ENCODE measurements around the gene MAGI1. TPM values are rescaled to one million over a fixed set of nuclear protein-coding genes. Genes with fewer than 3 reads are reported as not detected.

Gene MAGI1
- total RNA-seq, 3 donors from 2014 or later: 22.1 to 94.4 (median 70.5) TPM

DNA sequence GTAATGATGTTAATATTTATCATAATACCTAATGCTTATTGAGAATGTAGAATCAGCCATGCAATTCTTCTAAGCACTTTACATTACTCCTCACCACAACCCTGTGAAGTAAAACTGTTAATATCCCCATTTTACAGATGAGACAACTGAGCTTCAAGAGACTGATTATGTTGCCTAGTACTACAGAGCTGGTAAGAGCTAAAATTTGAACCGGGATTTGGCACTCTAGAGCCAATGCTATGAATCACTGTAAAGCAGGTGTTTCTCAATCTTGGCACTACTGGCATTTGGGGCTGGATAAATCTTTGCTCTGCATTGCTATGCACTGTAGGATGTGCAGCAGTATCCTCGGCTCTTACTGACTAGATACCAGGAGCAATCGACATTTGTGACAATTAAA is 367.7 kb downstream of the MAGI1 start:
- no peaks in the 10 kb centered on the region for H3K4me1 ChIP-seq
- H3K9me3 ChIP-seq: no peaks in the 10 kb centered on the region
- H3K27ac ChIP-seq: no peak overlapping the region
- intact Hi-C loops (cut with DNase I; ENCODE audit: low total_unique reads): no loop called here
- H3K36me3 ChIP-seq: no peaks in the 10 kb centered on the region
- TF ChIP-seq, protein P1, sequence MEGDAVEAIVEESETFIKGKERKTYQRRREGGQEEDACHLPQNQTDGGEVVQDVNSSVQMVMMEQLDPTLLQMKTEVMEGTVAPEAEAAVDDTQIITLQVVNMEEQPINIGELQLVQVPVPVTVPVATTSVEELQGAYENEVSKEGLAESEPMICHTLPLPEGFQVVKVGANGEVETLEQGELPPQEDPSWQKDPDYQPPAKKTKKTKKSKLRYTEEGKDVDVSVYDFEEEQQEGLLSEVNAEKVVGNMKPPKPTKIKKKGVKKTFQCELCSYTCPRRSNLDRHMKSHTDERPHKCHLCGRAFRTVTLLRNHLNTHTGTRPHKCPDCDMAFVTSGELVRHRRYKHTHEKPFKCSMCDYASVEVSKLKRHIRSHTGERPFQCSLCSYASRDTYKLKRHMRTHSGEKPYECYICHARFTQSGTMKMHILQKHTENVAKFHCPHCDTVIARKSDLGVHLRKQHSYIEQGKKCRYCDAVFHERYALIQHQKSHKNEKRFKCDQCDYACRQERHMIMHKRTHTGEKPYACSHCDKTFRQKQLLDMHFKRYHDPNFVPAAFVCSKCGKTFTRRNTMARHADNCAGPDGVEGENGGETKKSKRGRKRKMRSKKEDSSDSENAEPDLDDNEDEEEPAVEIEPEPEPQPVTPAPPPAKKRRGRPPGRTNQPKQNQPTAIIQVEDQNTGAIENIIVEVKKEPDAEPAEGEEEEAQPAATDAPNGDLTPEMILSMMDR (IDR thresholded peaks at IDR 0.05): no peak
- TF ChIP-seq POLR2AphosphoS5 (IDR thresholded peaks at IDR 0.05) (no peak), POLR2A (IDR thresholded peaks at IDR 0.05) (no peak)
- no peak overlapping the region for H3K4me3 ChIP-seq
- DNase-seq (ENCODE audit: low spot score in 2 of 2): no peak
- no peaks in the 10 kb centered on the region for H3K27me3 ChIP-seq

DNA sequence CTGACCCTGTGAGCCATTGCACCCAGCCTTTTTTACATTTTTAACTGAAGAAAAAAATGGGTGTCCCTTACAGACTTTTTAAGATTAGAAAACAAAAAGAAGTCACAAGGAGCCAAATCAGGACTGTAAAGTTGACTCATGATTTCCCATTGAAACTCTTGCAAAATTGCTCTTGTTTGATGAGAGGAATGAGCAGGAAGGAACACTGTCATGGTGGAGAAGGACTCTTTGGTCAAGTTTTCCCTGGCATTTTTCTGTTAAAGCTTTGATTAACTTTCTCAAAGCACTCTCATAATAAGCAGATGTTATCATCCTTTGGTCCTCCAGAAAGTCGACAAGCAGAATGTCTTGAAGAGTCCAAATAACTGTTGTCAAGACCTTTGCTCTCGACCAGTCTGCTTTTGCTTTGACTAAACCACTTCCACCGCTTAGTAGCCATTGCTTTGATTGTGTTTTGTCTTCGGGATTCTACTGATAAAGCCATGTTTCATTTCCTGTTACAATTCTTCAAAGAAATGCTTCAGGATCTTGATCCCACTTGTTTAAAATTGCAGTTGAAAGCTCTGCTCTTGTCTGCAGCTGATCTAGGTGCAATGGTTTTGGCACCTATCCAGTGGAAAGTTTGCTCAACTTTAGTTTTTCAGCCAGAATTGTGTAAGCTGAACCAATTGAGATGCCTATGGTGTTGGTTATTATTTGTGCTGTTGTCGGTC is 369.4 kb downstream of the MAGI1 start:
- DNase-seq (ENCODE audit: low spot score in 2 of 2): no peak
- no peaks in the 10 kb centered on the region for H3K27me3 ChIP-seq
- H3K9me3 ChIP-seq: no peaks in the 10 kb centered on the region
- no peaks in the 10 kb centered on the region for H3K36me3 ChIP-seq
- no peak overlapping the region for H3K4me3 ChIP-seq
- intact Hi-C loops (cut with DNase I; ENCODE audit: low total_unique reads): no loop called here
- TF ChIP-seq, protein P1 (IDR thresholded peaks at IDR 0.05): no peak
- TF ChIP-seq POLR2A (IDR thresholded peaks at IDR 0.05): no peak
- TF ChIP-seq POLR2AphosphoS5 (IDR thresholded peaks at IDR 0.05): no peak
- H3K27ac ChIP-seq: no peak overlapping the region
- H3K4me1 ChIP-seq: no peaks in the 10 kb centered on the region

DNA sequence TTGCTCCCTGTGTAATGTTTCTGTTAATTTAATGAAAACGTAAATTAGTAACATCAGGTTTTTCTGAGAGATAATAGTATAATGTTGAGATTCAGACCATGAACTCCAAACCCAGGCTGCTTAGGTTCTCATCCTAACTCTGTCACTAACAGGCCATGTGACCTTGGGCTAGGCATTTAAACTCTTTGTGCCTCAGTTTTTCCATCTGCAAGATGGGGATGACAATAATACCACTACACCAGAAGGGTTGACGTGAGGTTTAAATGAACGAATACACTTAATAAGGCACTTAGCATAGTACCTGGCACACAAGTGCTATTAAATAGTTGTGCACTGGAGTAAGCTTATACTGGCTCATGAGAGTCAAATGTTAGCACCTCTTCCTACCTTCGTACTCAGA is 370.8 kb downstream of the MAGI1 start:
- Histone ChIP-seq H3K4me1 (no peaks in the 10 kb centered on the region), H3K27me3 (no peaks in the 10 kb centered on the region), H3K4me3 (no peak overlapping the region), H3K36me3 (no peaks in the 10 kb centered on the region), H3K9me3 (no peaks in the 10 kb centered on the region), H3K27ac (no peak overlapping the region)
- no peak for DNase-seq (ENCODE audit: low spot score in 2 of 2)
- TF ChIP-seq POLR2AphosphoS5 (IDR thresholded peaks at IDR 0.05) (no peak), POLR2A (IDR thresholded peaks at IDR 0.05) (no peak)
- TF ChIP-seq, protein P1 (IDR thresholded peaks at IDR 0.05): no peak
- intact Hi-C loops (cut with DNase I; ENCODE audit: low total_unique reads): no loop called here

DNA sequence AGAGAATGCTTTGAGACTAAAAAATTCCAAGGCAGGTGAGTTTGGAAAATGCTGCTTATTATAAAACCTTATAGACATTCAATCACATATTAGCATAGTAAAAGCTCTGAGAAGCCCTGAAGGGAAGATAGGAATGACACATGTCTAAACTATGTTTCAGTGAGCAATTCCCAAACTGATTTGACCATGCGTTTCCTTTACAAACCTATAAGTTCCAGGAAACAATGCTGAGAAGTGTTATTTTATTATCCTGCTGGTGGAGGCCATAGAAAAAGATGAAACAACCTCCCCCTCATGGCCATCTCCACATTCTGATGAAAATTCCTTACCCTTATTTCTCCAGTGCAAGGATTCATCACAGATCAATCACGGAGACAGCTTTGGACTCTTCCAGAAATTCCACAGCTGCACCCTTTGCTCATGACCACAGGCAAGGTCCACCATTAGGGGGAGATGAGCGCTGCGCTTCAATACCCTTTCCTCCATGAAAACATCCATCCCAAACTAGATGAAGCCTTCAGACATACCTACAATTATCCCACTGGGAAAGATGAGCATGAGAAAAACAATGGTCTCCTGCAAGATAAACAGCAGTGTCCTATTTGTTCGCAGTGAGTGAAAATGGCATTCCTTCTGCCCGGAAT is 372.1 kb downstream of the MAGI1 start:
- no peak for TF ChIP-seq POLR2AphosphoS5 (IDR thresholded peaks at IDR 0.05)
- no peak for TF ChIP-seq POLR2A (IDR thresholded peaks at IDR 0.05)
- TF ChIP-seq, protein P1 (IDR thresholded peaks at IDR 0.05): no peak
- Histone ChIP-seq H3K27me3 (no peaks in the 10 kb centered on the region), H3K27ac (no peak overlapping the region), H3K4me3 (no peak overlapping the region), H3K9me3 (no peaks in the 10 kb centered on the region), H3K4me1 (no peaks in the 10 kb centered on the region), H3K36me3 (no peaks in the 10 kb centered on the region)
- intact Hi-C loops (cut with DNase I; ENCODE audit: low total_unique reads): no loop called here
- no peak for DNase-seq (ENCODE audit: low spot score in 2 of 2)

DNA sequence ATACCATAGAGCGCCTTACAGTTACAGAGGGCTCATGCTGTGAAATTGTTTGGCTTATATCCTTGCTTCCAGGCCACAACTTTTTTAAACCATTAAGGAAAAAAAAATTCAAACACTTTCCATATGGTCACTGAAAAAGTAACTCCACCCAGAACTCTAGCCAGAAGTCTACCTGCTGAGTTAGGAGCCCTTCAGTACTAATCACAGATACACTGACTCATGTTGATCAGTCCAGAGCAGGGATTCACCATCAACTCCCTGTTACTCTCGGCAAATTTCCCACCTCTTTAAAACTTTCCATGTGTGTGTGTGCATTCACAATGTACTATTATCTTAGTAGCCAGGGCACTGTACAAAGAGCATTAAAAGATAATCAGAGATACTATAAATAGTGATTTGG is 372.8 kb downstream of the MAGI1 start:
- H3K36me3 ChIP-seq: no peaks in the 10 kb centered on the region
- H3K4me3 ChIP-seq: no peak overlapping the region
- no peak for DNase-seq (ENCODE audit: low spot score in 2 of 2)
- no peaks in the 10 kb centered on the region for H3K9me3 ChIP-seq
- no peak overlapping the region for H3K27ac ChIP-seq
- H3K4me1 ChIP-seq: no peaks in the 10 kb centered on the region
- intact Hi-C loops (cut with DNase I; ENCODE audit: low total_unique reads): no loop called here
- no peaks in the 10 kb centered on the region for H3K27me3 ChIP-seq
- no peak for TF ChIP-seq POLR2AphosphoS5 (IDR thresholded peaks at IDR 0.05)
- TF ChIP-seq, protein P1 (IDR thresholded peaks at IDR 0.05): no peak

Measured in breast epithelium (tissue), 4 donors.